KOPT-K1 (cell line): ENCODE data around the gene FBXL17.

Source experiments
- H3K27ac ChIP-seq: fragments of 200-600 bp; sonication (generic); 2 replicates; pipeline ENCODE4 v1.5.1; 2016; ENCODE audit warnings: antibody characterized with exemption, mild to moderate bottlenecking, low read depth, low read length; ENCODE audit not compliant: poor library complexity, severe bottlenecking
- H3K36me3 ChIP-seq: fragments of 200-600 bp; sonication (generic); 2 replicates; pipeline ENCODE4 v1.5.1; 2017; ENCODE audit warnings: antibody characterized with exemption, mild to moderate bottlenecking, low read length, moderate library complexity; ENCODE audit not compliant: insufficient read depth
- H3K9me3 ChIP-seq: fragments of 200-600 bp; sonication (generic); 2 replicates; pipeline ENCODE4 v1.5.1; 2017; ENCODE audit warnings: antibody characterized with exemption, low read length, mild to moderate bottlenecking; ENCODE audit not compliant: insufficient read depth, poor library complexity, severe bottlenecking

The FBXL17 gene

DNA sequence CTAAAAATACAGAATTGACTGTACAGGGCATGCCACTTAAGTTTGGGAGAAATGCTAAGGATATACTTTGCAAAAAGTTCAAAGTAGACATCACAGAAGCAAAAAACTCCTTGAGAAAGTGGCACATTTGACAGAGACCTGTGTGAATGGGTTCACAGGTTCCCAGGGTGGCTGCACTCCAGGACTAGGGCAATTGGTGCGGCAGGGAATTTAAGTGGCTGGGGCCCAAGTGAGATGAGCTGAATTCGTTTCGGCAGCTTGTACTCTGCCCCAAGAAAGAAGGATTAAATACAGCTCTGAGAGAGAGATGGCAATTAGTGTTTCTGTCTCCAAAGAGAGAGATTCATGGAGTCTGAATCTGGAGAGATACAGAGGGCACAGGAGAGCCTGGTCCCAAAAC is 280.1 kb downstream of the FBXL17 start:
- Histone ChIP-seq H3K36me3 (no peaks in the 10 kb centered on the region), H3K9me3 (no peaks in the 10 kb centered on the region), H3K27ac (no peak overlapping the region)

- Histone ChIP-seq H3K9me3 (no peaks in the 10 kb centered on the region), H3K27ac (no peak overlapping the region), H3K36me3 (no peaks in the 10 kb centered on the region)
Measured at GRCh38 chr5:108101130-108101529, 280.8 kb downstream of the FBXL17 start.

DNA sequence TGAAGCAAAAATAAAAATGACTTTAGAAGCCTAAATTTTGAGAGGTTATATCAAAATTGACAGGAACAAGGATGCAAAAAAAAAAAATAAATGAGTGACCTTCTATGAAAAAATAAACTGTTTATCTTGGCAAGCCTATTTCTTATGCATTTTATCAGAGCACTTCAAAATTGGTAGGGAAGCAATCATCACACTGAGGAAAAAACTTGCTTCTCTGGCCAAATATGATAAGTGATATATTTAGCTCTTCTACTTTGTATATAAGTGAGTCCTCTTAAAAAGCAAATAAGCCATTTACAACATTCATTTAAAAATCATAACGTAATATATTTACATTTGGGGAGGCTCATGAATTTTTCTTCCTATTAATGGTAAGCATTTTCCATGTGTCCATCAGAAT is 287.1 kb downstream of the FBXL17 start:
- Histone ChIP-seq H3K27ac (no peak overlapping the region), H3K36me3 (no peaks in the 10 kb centered on the region)

GRCh38 chr5:108093186-108093585 is 288.7 kb downstream of the FBXL17 start:
- no peaks in the 10 kb centered on the region for H3K36me3 ChIP-seq
- H3K9me3 ChIP-seq, result no peaks in the 10 kb centered on the region
- H3K27ac ChIP-seq, result no peak overlapping the region

More for the DNA sequence above, 287.1 kb downstream of the FBXL17 start:
- H3K9me3 ChIP-seq, result no peaks in the 10 kb centered on the region

DNA sequence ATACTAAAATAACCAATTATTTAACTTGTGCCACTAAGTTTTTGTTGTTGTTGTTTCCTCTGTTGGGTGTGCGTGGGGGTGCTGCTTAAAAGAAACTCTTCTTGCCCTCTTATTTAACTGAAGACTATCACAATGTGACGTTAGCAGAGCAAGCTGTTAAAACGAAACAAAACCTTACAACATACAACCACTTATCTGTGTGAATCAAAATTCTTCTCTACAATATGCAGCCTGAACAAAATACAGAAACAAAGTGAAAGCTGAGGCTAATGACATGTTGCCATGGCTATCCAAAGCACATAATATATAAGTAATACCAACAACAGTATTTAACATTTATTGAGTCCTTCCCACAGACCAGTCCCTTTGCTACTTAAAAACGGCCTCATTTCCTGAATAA is 291.0 kb downstream of the FBXL17 start:
- Histone ChIP-seq H3K9me3 (no peaks in the 10 kb centered on the region), H3K27ac (no peak overlapping the region), H3K36me3 (no peaks in the 10 kb centered on the region)

GRCh38 chr5:108084105-108084504 is 297.8 kb downstream of the FBXL17 start:
- Histone ChIP-seq H3K36me3 (no peaks in the 10 kb centered on the region), H3K9me3 (no peaks in the 10 kb centered on the region), H3K27ac (no peak overlapping the region)

- Histone ChIP-seq H3K9me3 (no peaks in the 10 kb centered on the region), H3K27ac (no peak overlapping the region), H3K36me3 (no peaks in the 10 kb centered on the region)
Measured at GRCh38 chr5:108083232-108083631, 298.7 kb downstream of the FBXL17 start.

DNA sequence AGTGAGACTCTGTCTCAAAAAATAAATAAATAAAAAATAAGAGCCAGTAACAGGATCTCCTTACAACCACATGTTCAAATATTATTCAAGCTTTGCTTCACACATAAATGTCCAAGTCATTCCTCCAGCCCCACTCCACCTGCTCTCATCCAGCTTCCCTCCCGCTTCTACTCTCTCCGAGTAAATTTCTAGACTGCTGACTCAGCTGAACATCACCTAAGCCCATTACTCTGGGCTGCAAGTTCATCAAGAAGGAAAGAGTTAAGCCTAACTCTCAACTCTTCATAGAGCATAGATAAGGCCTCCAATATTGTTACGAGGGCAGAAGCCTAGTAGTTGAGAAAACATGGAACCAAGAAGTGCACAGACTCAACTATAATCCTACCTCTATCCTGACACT is 300.2 kb downstream of the FBXL17 start:
- Histone ChIP-seq H3K9me3 (no peaks in the 10 kb centered on the region), H3K27ac (no peak overlapping the region), H3K36me3 (no peaks in the 10 kb centered on the region)

GRCh38 chr5:108079753-108080152 is 302.1 kb downstream of the FBXL17 start:
- H3K36me3 ChIP-seq, result no peaks in the 10 kb centered on the region
- H3K9me3 ChIP-seq, result no peaks in the 10 kb centered on the region
- no peak overlapping the region for H3K27ac ChIP-seq

GRCh38 chr5:108078882-108079281 is 303.0 kb downstream of the FBXL17 start:
- peaks cover 2% of the 10 kb centered on the region for H3K9me3 ChIP-seq
- no peak overlapping the region for H3K27ac ChIP-seq
- no peaks in the 10 kb centered on the region for H3K36me3 ChIP-seq

- peaks cover 7% of the 10 kb centered on the region for H3K9me3 ChIP-seq
- no peak overlapping the region for H3K27ac ChIP-seq
- no peaks in the 10 kb centered on the region for H3K36me3 ChIP-seq
Measured at GRCh38 chr5:108078345-108078744, 303.6 kb downstream of the FBXL17 start.

- no peak overlapping the region for H3K27ac ChIP-seq
- peaks cover 15% of the 10 kb centered on the region for H3K9me3 ChIP-seq
- no peaks in the 10 kb centered on the region for H3K36me3 ChIP-seq
Measured at GRCh38 chr5:108074626-108075025, 307.3 kb downstream of the FBXL17 start.

GRCh38 chr5:108064302-108064701 is 317.6 kb downstream of the FBXL17 start:
- H3K36me3 ChIP-seq, result no peaks in the 10 kb centered on the region
- H3K27ac ChIP-seq, result no peak overlapping the region
- H3K9me3 ChIP-seq, result no peaks in the 10 kb centered on the region

DNA sequence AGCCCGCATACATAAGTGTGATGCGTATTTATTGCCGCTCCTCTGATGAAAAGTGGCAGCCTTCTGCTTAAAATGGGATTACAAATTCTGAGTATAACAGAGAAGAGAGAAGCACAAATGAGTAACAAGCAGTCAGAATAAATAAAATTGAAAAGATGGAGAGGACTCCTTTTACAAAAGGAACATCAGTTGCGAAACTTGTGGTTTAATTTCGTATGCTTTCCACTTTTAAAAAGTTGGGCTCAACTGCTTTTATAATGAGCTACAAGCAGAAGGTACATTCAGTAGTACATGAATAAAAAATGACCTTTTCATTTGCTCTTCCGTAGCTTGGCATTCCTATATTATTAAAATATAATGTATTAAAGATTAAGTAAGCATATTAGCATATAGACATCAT is 320.0 kb downstream of the FBXL17 start:
- no peak overlapping the region for H3K27ac ChIP-seq
- no peaks in the 10 kb centered on the region for H3K36me3 ChIP-seq
- no peaks in the 10 kb centered on the region for H3K9me3 ChIP-seq

- Histone ChIP-seq H3K27ac (no peak overlapping the region), H3K36me3 (no peaks in the 10 kb centered on the region), H3K9me3 (no peaks in the 10 kb centered on the region)
Measured at GRCh38 chr5:108060340-108060739, 321.6 kb downstream of the FBXL17 start.

GRCh38 chr5:108059334-108059733 is 322.6 kb downstream of the FBXL17 start:
- Histone ChIP-seq H3K27ac (no peak overlapping the region), H3K9me3 (no peaks in the 10 kb centered on the region), H3K36me3 (no peaks in the 10 kb centered on the region)

DNA sequence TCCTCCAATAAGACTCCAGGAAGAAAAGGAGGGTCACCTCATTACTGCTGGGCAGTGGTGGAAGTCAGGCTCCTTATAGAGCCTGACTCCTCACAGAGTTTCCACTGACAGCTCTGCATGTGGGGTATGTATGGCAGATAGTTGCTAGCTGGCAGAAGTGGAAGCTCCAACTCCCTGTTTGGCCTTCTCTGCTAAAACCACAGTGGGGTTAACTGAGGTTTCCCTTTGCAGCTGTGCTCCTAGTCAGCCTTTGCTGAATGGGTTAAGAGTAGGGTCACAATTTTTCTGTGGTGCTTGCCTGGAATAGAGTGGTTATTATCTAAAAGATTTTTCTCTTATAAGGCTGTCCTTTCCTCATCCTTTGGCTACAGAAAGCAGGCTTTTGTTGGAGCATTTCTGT is 327.5 kb downstream of the FBXL17 start:
- Histone ChIP-seq H3K27ac (no peak overlapping the region), H3K36me3 (no peaks in the 10 kb centered on the region), H3K9me3 (peaks cover 17% of the 10 kb centered on the region)
